DOHH2 (cell line): ENCODE measurements around the gene OR11A1.
"Not testable (repeated sequence)": the region's sequence is repeated elsewhere in the genome, so short reads cannot be mapped to it uniquely, and the experiment has no call there.

Experiments used
- H3F3A ChIP-seq: fragments of 200-600 bp; sonication (generic), shearing (Covaris generic); 2 replicates; pipeline ENCODE4 v1.6.0; 2016; ENCODE audit warnings: antibody characterized with exemption, mild to moderate bottlenecking; ENCODE audit not compliant: control insufficient read depth, insufficient read depth
- H3K27ac ChIP-seq: fragments of 200-600 bp; sonication (generic); 2 replicates; pipeline ENCODE4 v1.5.1; 2014; ENCODE audit warnings: low read depth, mild to moderate bottlenecking, low read length, moderate library complexity
- H3K27me3 ChIP-seq: fragments of 200-600 bp; sonication (generic); 2 replicates; pipeline ENCODE4 v1.6.1; 2014; ENCODE audit warnings: mild to moderate bottlenecking, low read length, mixed read lengths; ENCODE audit not compliant: control insufficient read depth
- H3K36me3 ChIP-seq: fragments of 200-600 bp; sonication (generic); 2 replicates; pipeline ENCODE4 v1.6.1; 2014; ENCODE audit warnings: mild to moderate bottlenecking, low read length, moderate library complexity, mixed read lengths; ENCODE audit not compliant: control insufficient read depth
- H3K4me1 ChIP-seq: fragments of 200-600 bp; sonication (generic); 2 replicates; pipeline ENCODE4 v1.6.1; 2014; ENCODE audit warnings: mild to moderate bottlenecking, low read length, mixed read lengths; ENCODE audit not compliant: control insufficient read depth
- H3K4me2 ChIP-seq: fragments of 200-600 bp; sonication (generic); 2 replicates; pipeline ENCODE4 v1.6.0; 2014; ENCODE audit warnings: mild to moderate bottlenecking, low read length, moderate library complexity
- H3K4me3 ChIP-seq: fragments of 200-600 bp; sonication (generic); 2 replicates; pipeline ENCODE4 v1.5.1; 2014; ENCODE audit warnings: mild to moderate bottlenecking, low read length, mixed read lengths
- H3K79me2 ChIP-seq: fragments of 200-600 bp; sonication (generic); 2 replicates; pipeline ENCODE4 v1.6.1; 2014; ENCODE audit warnings: mild to moderate bottlenecking, low read length, mixed read lengths; ENCODE audit not compliant: control insufficient read depth
- H3K9me2 ChIP-seq: fragments of 200-600 bp; sonication (generic); replicated peaks from 2 replicates; pipeline ENCODE4 v1.6.1; 2014; ENCODE audit warnings: mild to moderate bottlenecking, low read length, mixed read lengths; ENCODE audit not compliant: control insufficient read depth
- H3K9me3 ChIP-seq: fragments of 200-600 bp; sonication (generic); 2 replicates; pipeline ENCODE4 v1.6.1; 2014; ENCODE audit warnings: antibody characterized with exemption, low read length, mixed read lengths; ENCODE audit not compliant: control insufficient read depth, insufficient read depth
- H4K20me1 ChIP-seq: fragments of 200-600 bp; sonication (generic); 2 replicates; pipeline ENCODE4 v1.6.0; 2014; ENCODE audit warnings: low read depth, mild to moderate bottlenecking, antibody characterized with exemption, low read length, moderate library complexity; ENCODE audit not compliant: control insufficient read depth, insufficient read depth
- EZH2phosphoT487 ChIP-seq: fragments of 200-600 bp; sonication (generic); IDR thresholded peaks from 2 replicates; pipeline ENCODE4 v1.6.1; 2017; ENCODE audit warnings: borderline replicate concordance, mild to moderate bottlenecking, antibody characterized with exemption, low read length, moderate library complexity, mixed read lengths
- TF ChIP-seq, protein P1 (sequence below): fragments of 200-600 bp; sonication (generic); IDR thresholded peaks from one replicate; pipeline ENCODE4 v1.5.1; 2014; ENCODE audit warnings: antibody characterized with exemption, mild to moderate bottlenecking, low read depth, low read length; ENCODE audit not compliant: poor library complexity, severe bottlenecking

OR11A1 gene

DNA sequence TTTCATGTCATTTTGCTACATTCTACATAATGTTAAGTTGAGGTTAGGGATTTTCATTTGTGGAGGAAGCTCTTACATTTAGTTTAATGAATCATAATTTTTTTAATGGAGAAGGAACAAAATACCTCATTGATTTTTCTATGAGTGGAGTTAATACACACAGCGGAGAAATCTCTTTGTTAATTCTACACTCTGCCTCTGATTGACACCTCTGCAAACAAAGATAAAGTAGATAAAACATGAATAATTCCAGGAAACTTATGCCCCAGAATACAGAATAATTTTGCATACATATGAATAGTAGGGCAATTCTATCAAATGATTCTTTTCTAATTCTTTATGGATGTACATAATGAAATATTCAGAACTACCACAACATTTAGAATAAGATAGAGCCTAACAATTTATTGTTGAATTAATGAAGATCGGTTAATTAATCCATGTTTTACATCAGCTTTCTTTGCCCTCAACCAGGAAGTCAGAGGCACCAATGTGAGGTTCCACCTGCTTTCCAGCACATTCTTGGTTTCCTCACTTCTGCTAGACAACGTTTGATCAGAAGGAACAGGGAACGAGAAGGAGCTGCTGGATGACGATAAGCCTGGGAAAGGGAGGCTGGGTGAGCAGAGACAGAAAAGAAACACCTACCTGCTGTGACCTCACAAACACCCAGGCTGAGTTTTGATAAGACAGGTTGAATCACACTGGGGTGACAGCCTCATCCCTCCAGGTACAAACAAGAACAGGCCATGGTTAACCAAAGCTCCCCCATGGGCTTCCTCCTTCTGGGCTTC is 4.3 kb upstream of the OR11A1 start:
- Histone ChIP-seq H3K27me3 (no peaks in the 10 kb centered on the region), H3K4me1 (no peaks in the 10 kb centered on the region), H4K20me1 (no peaks in the 10 kb centered on the region), H3K4me3 (no peak overlapping the region), H3K9me3 (no peaks in the 10 kb centered on the region), H3K79me2 (no peaks in the 10 kb centered on the region), H3K36me3 (no peaks in the 10 kb centered on the region), H3F3A (no peaks in the 10 kb centered on the region), H3K27ac (no peak overlapping the region), H3K9me2 (no peaks in the 10 kb centered on the region), H3K4me2 (no peak overlapping the region)
- TF ChIP-seq, protein P1, sequence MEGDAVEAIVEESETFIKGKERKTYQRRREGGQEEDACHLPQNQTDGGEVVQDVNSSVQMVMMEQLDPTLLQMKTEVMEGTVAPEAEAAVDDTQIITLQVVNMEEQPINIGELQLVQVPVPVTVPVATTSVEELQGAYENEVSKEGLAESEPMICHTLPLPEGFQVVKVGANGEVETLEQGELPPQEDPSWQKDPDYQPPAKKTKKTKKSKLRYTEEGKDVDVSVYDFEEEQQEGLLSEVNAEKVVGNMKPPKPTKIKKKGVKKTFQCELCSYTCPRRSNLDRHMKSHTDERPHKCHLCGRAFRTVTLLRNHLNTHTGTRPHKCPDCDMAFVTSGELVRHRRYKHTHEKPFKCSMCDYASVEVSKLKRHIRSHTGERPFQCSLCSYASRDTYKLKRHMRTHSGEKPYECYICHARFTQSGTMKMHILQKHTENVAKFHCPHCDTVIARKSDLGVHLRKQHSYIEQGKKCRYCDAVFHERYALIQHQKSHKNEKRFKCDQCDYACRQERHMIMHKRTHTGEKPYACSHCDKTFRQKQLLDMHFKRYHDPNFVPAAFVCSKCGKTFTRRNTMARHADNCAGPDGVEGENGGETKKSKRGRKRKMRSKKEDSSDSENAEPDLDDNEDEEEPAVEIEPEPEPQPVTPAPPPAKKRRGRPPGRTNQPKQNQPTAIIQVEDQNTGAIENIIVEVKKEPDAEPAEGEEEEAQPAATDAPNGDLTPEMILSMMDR = no peak
- no peak for TF ChIP-seq EZH2phosphoT487

DNA sequence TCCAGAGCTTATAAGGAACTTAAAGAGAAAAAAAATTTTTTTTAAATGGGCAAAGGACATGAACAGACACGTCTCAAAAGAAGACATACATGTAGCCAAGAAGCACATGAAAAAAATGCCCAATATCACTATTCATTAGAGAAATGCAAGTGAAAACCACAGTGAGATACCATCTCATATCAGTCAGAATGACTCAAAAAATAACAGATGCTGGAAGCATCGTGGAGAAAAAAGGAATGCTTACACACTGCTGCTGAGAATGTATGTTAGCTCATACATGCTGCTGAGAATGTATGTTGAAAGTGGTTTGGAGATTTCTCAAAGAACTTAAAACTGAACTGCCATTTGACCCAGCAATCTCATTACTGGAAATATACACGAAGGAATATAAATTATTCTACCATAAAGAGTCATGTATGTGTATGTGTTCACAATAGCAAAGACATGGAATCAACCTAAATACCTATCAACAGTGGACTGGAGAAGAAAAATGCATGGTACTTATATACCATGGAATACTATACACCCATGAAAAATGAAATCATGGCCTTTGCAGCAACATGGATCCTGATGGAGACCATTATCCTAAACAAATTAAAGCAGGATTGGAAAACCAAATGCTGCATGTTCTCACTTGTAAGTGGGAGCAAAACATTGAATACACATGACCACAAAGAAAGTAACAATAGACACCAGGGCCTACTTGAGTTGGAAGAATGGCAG is 5.2 kb downstream of the OR11A1 start:
- no peaks in the 10 kb centered on the region for H3K36me3 ChIP-seq
- no peaks in the 10 kb centered on the region for H3K27me3 ChIP-seq
- no peak for TF ChIP-seq EZH2phosphoT487
- TF ChIP-seq, protein P1 = no peak
- no peak overlapping the region for H3K4me3 ChIP-seq
- no peaks in the 10 kb centered on the region for H3F3A ChIP-seq
- no peaks in the 10 kb centered on the region for H3K4me1 ChIP-seq
- H3K27ac ChIP-seq = no peak overlapping the region
- H3K9me3 ChIP-seq = no peaks in the 10 kb centered on the region
- no peaks in the 10 kb centered on the region for H3K79me2 ChIP-seq
- no peaks in the 10 kb centered on the region for H3K9me2 ChIP-seq
- no peak overlapping the region for H3K4me2 ChIP-seq
- H4K20me1 ChIP-seq = no peaks in the 10 kb centered on the region

DNA sequence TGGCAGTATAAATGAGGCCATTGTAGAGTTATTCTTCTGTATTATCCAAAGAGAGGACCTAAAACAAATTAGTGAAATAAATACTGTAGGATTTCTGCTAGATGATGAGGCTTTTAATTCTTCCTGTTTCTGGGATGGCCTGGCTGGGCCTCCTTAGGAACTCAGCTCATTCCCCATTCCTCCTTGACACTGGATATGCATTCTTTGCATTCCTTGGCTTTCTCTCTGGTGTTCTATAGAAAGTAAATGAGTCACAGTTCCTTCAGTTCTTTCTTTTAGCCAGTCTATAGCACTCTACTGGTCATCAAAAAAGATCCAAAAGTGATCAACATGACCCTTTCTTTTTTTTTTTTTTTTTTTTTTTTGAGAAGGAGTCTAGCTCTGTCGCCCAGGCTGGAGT is 9.2 kb downstream of the OR11A1 start:
- TF ChIP-seq, protein P1 = no peak
- TF ChIP-seq EZH2phosphoT487 = no peak
- Histone ChIP-seq H3F3A (no peaks in the 10 kb centered on the region), H3K9me3 (no peaks in the 10 kb centered on the region; the same call in 1 of the 2 replicates), H3K4me3 (no peak overlapping the region), H3K27me3 (no peaks in the 10 kb centered on the region), H3K79me2 (no peaks in the 10 kb centered on the region), H3K9me2 (no peaks in the 10 kb centered on the region), H4K20me1 (no peaks in the 10 kb centered on the region), H3K4me2 (no peak overlapping the region), H3K36me3 (no peaks in the 10 kb centered on the region), H3K4me1 (no peaks in the 10 kb centered on the region), H3K27ac (no peak overlapping the region)

DNA sequence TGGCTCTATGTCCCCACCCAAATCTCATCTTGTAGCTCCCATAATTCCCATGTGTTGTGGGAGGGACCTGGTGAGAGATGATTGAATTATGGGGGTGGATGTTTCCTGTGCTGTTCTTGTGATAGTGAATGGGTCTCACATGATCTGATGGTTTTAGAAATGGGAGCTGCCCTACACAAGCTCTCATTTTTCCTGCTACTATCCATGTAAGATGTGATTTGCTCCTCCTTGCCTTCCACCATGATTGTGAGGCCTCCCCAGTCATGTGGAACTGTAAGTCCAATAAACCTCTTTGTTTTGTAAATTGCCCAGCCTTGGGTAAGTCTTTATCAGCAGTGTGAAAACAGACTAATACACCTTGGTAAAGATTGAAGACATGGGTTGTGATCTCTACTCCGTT is 12.8 kb downstream of the OR11A1 start:
- not testable (repeated sequence) for H4K20me1 ChIP-seq, H3K27ac ChIP-seq, H3K79me2 ChIP-seq, H3K9me2 ChIP-seq, H3K4me2 ChIP-seq, H3K4me1 ChIP-seq, H3K9me3 ChIP-seq, H3K36me3 ChIP-seq, H3F3A ChIP-seq, H3K27me3 ChIP-seq, H3K4me3 ChIP-seq
